Hematopoietic multipotent progenitor cell (in vitro differentiated cells): ENCODE measurements around the gene CARD9. TPM values are rescaled to one million over a fixed set of nuclear protein-coding genes. Genes with fewer than 3 reads are reported as not detected.
"Not testable (repeated sequence)": the region's sequence is repeated elsewhere in the genome, so short reads cannot be mapped to it uniquely, and the experiment has no call there.

Source experiments
- DNase-seq, 3 donors: peaks; one replicate each; pipeline ENCODE4 v3.0.0-alpha.2; 2011 to 2015; ENCODE audit warnings: low read depth in 2 of 3, low spot score in 2 of 3
- total RNA-seq: library from RNA; depleted of rRNA; stranded (reverse); fragments of >200 nt; gene quantifications from one replicate; pipeline ENCODE4 v1.2.3, GENCODE V29; 2012

The CARD9 gene, protein sequence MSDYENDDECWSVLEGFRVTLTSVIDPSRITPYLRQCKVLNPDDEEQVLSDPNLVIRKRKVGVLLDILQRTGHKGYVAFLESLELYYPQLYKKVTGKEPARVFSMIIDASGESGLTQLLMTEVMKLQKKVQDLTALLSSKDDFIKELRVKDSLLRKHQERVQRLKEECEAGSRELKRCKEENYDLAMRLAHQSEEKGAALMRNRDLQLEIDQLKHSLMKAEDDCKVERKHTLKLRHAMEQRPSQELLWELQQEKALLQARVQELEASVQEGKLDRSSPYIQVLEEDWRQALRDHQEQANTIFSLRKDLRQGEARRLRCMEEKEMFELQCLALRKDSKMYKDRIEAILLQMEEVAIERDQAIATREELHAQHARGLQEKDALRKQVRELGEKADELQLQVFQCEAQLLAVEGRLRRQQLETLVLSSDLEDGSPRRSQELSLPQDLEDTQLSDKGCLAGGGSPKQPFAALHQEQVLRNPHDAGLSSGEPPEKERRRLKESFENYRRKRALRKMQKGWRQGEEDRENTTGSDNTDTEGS
- 23.4 TPM for total RNA-seq

DNA sequence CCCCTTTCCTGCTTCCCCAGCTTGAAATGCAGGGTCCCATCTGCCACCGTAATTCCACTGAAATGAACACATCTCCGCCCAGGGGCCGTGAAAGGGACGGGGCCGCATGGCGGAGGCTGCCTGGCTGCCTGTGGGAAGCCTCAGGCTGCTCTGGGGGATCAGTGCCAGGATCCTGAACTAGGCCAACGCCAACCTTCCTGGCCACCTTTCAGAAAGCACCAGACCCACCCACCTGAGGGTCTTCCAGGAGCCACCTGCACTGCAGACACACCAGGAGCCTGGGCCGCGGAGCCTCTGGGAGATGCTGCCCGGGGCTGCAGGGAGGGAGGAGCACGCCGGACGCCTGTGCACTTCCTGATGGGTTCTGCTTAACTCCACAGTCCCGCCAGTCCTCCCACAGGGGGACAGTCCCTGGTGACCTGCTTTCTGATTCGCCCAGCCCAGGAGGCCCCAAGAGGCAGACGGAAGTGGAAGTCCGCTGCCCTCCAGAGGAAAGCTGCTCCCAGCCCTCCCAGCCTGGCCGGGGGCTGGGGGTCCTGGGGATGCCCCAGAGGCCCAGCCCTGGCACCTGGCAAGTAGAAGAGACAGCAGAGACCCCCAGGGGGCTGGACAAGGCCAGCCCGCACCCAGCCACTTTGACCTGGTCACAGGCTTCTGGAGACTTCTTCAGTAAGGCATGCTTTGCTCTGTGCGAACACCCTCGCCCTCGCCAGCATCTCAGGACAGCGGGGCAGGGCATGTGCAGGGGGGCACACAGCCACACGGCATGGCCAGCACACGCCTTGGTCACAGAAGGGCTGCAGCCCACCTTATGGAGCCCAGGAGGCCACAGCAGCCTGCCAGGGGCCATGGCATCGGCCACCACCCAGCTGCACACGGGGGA is at the start of gene CARD9:
Gene CARD9 (minus strand): TSS at position 370 of the 883 bp plus-strand sequence. CDS start 1,591 bp downstream, outside the sequence.
- no peak for DNase-seq

DNA sequence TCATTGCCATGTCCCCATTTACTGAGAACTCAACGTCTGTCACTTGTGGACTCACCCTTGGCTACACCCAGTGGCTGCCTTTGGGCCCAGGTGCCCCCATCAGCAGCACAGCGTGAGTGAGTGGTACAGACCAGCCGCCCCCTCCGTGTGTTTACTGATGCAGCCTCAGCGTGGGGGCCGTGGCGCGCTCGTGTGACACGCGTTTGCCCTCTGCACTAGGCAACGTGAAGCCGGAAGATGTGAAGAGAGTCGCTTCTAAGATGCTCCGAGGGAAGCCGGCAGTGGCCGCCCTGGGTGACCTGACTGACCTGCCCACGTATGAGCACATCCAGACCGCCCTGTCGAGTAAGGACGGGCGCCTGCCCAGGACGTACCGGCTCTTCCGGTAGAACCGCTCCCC is 49.4 kb upstream of the CARD9 start:
- DNase-seq, result no peak

DNA sequence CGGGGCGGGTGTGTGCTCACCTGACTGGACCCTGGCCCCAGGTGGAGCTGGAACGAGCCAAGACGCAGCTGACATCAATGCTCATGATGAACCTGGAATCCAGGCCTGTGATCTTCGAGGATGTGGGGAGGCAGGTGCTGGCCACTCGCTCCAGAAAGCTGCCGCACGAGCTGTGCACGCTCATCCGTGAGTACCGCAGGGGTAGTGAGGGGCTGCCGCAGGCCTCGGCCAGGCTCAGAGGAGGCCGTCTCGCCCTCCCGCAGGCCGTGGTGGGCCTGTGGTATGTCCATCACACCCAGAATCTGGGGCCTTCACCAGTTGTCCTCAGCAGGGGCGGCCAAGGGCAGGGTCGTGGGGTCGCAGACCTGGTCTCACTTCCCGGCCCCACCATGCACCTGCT is 48.3 kb upstream of the CARD9 start:
- DNase-seq, result no peak

DNA sequence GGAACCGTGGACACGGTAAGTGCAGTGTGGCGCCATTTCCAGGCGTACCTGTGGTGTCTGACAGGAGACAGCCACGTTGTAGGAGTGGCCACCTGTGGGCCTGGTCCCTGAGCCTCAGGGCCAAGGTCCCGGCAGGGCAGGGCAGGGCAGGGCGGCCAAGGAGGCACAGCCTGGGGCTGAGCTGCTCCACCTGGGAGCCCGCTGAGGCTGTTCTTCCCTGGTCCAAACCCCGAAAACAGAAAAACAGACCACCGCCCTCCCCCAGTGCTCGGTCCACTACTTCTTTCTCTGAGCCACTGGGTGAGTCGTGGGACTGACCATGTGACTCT is 45.6 kb upstream of the CARD9 start:
- no peak for DNase-seq

DNA sequence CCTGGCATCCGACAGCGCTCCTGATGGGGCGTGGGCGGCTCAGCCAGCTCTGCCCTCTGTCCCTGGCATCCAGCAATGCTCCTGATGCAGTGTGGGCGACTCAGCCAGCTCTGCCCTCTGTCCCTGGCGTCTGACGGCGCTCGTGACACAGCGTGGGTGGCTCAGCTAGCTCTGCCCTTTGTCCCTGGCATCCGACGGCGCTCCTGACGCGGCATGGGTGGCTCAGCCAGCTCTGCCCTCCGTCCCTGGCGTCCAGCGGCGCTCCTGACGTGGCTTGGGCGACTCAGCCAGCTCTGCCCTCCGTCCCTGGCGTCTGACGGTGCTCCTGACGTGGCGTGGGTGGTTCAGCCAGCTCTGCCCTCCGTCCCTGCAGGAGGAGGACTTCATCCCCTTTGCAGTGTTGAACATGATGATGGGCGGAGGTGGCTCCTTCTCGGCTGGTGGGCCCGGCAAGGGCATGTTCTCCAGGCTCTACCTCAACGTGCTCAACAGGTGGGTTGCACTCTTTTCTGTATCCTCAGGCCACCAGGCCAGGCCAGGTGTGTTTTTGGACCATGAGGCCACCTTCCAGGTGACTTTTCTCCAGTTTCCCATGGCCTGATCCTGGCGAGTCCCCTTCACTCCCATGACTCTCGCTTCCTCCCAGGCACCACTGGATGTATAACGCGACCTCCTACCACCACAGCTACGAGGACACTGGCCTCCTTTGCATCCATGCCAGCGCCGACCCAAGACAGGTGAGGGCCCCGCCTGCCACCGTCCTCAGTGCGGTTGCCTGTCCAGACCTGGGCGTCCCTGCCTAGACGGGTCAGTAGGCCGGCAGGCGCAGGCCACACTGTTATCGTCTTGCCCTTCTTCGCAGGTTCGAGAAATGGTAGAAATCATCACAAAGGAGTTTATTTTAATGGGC is 45.0 kb upstream of the CARD9 start:
- DNase-seq, result no peak

DNA sequence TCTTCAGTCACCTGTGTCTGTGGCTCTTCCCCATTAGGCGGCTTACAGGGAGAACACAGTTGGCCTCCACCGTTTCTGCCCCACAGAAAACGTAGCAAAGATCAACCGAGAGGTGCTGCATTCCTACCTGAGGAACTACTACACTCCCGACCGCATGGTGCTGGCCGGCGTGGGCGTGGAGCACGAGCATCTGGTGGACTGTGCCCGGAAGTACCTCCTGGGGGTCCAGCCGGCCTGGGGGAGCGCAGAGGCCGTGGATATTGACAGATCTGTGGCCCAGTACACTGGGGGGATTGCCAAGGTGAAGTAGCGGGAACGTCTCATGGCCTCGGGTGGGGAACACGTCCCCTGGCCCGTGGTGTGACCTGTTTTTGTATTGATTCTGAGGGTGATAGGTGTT is 43.4 kb upstream of the CARD9 start:
- DNase-seq, result no peak

DNA sequence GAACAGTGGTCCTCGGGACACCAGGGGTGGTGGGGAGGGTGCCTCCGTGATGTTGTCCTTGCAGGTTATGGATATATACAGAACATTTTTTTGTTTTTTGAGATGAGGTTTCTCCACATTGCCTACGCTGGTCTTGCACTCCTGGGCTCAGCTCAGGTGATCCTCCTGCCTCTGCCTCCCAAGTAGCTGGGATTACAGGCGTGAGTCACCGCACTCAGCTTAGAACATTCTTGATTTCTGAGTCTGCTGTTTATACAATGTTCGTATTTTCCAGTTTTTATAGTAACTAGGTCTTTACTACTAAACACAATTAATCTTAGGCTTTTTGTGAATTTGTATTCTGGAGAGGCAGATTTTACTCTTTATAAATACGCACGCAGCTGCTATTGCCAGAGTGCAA is 43.0 kb upstream of the CARD9 start:
- no peak for DNase-seq

DNA sequence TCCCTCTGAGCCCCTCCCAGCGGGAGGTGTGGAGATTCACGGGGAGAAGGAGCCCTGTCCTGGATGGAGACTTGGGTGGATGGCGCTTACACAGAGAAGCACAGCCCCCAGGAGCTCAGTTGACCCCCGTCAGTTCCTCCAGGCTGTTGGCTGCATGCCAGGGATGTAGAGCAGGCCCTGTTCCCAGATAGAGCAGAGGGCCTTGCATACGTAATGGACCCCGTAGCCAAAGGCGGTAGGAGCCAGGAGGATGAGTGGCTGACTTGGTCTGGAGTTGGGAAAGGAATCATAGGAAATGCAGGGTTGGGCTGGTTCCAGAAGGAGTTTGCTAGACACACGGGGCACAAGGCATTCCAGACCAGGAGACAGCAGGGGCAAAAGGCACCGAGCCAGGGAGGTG is 39.5 kb upstream of the CARD9 start:
- DNase-seq, result no peak

DNA sequence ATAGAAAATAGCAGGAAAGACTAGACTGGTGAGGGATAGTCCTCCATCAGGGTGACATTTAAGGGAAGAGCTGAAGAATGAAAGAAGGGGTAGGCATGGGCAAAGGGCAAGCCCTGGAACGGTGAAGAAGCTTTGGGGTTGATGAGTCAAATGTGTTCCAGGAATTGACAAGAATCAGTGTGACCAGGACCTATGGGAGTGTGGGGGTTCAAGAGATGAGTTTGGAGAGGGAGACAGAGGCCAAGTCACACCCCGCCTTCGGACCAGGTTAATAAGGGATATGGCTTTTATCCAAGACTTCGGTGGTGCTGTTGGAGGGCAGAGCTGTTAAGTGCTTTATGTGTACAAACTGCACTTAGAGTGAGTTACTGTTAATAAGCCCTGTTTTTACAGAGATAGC is 37.9 kb upstream of the CARD9 start:
- DNase-seq, result no peak

DNA sequence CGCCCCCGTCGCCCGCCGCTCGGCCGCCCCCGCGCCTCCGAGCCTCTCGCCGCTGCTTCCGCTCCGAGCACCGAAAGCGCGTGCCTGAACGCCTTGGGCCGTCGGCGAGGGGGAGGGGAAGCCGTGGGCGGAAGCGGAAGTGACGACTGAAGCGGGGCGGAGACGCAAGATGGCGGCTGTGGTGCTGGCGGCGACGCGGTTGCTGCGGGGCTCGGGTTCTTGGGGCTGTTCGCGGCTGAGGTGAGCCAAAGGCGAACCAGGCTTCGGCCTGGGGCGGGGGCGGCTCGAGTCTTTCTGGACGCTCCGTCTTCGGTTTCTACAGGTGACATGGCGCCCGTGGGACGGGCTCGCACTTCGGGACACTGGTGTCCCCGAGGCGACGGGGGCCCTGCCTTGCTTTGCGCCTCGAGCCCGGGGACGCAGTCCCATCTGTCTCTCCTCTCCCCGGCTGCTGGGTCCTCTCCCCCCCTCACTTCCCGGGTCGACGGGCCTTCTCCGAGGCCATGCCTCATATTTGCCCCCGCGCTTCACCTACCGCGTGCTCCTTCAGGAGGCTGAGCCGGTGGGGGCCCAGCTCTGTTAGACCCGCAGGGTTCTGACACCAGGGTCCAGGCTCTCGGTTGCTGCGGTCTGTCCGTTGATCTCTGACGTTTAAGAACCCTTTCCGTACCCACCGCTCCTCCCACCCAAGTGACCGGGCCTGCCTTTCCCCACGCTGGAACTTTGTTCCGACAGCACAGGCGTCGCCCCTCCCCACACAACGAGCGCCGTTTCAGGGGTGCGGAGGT is 37.2 kb upstream of the CARD9 start, which contains the start of the genes ENTR1 and PMPCA:
Gene ENTR1 (minus strand): TSS at position 115 of the 788 bp plus-strand sequence. CDS start 217 bp downstream, outside the sequence.
Gene PMPCA (plus strand): TSS at position 159 of the 788 bp plus-strand sequence. CDS start 11 bp downstream, at position 170.
- peak; percentile 91 to 92 (median 92) for DNase-seq

DNA sequence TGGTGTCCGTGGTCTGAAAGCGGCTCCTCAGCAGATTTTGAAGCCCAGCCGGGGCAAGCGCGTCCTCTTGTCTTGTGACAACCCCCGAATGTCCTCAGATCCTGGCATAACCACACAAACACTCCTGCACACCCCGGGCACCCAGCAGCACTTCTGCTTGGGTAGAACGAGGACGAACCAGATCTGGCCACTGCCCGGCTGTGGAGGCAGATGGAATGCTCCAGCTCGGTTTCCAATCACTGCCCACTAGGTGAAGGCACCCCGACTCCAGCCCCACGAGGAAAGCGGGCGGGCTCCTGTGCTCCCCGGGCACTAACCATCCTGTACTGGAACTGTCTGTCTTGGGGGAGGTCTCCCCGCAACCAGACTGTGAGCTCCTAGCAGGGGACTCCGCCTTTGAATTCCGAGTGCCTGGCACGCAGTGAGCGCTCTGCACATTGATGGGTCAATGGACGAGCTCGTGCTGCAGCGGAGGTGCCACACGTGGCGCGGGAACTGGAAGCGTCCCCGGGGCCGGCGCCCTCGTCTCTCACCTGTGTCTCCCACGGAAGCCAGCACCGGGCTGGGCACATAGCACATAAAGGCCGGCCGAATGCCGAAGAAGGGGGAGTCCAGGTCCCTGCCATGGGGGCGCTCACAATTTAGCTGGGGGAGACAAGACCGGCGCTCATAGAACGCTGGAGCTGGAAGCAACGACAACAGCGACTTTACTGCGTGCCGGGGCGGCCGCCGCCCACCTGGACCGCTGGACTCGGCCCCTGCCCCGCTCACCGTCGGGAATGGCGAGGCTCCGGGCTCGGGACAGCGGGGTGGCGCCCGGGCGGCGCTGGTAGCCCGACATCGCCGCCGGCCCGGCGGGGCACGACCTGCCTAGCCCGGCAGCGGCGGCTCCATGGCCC is 36.3 kb upstream of the CARD9 start:
- peak in 2 of 3 donors; percentile 5 to 21 for DNase-seq

DNA sequence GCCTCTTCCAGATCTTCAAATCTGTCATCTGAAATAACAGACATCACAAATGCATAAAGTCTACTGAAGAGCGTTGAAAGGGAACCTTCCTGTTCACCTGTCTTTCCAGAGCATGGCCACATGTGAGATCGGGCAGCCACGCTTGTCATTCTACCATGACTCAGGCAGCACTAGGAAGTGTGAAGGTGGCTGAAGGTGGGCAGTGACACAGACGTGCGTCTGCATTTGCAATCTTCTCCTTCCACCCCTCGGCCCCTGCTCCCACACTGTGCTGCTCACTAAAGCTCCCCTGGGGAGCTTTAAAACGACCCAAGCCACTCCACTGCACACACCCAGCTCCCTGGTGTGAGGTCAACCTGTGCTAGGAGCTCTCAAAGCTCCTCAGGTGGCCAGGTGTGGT is 34.4 kb upstream of the CARD9 start:
- no peak for DNase-seq

DNA sequence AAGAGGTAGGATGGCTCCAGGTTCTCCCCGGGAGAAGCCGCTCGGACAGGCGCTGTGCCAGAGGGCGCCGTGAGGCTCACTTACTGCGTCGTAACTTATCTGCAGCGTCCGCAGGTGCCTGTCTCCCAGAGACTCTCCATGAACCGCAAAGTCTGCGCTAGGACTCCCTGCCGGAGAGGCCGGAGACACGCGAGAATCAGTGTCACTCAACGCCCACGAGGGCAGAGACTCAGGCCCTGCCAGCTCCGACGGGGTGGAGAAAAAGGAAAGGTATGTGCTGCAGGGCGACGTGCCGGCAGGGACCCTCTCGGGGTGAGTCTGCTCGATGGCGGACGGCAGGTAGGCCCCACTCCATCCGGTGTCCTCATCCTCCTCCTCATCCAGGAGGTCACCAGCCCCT is 33.6 kb upstream of the CARD9 start:
- not testable (repeated sequence) for DNase-seq

DNA sequence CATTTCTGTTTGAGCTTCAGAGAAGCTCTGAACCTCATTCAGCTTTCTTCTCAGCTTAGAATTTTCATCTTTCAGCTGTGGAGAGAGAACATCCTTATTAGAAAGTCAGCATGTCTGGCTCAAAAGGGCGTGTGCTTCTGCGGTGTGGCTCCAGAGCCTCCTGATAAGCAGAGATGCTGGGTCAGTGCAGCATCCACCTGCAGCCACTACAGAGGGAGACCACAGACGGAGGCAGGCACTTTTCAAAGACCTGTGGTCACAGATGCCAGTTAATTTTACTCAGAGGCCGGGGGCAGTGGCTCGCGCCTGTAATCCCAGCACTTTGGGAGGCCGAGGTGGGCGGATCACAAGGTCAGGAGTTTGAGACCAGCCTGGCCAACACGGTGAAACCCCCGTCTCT is 32.4 kb upstream of the CARD9 start:
- DNase-seq, result not testable (repeated sequence)

DNA sequence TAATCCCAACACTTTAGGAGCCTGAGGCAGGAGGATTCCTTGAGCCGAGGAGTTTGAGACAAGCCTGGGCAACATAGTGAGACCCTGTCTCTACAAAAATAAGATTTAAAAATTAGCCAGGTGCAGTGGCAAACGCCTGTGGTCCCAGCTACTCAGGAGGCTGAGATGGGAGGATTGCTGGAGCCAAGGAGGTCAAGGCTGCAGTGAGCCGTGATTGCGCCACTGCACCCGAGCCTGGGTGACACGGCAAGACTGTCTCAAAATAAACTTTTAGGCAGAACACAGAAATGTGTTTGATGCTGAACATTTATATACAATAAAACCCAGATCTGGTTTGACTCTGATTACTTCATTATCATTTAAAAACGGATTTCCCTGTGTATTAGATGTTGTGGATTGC is 32.0 kb upstream of the CARD9 start:
- no peak for DNase-seq

DNA sequence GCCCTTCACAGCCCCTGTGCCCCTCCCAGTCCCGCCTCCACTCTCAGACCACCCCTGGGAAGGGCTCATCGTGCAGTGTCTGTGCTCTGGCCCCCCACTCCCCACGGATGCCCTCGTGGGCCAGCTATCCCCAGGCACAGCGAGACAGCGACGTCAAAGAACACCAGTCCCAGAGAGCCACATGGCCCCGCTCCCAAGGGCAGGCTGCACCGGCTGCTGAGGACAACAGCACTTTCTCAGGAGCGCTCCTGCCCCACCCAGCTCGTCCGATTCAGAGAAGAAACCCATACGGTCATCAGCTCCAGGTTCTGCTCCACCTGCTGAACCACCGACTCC is 31.3 kb upstream of the CARD9 start:
- DNase-seq, result no peak

DNA sequence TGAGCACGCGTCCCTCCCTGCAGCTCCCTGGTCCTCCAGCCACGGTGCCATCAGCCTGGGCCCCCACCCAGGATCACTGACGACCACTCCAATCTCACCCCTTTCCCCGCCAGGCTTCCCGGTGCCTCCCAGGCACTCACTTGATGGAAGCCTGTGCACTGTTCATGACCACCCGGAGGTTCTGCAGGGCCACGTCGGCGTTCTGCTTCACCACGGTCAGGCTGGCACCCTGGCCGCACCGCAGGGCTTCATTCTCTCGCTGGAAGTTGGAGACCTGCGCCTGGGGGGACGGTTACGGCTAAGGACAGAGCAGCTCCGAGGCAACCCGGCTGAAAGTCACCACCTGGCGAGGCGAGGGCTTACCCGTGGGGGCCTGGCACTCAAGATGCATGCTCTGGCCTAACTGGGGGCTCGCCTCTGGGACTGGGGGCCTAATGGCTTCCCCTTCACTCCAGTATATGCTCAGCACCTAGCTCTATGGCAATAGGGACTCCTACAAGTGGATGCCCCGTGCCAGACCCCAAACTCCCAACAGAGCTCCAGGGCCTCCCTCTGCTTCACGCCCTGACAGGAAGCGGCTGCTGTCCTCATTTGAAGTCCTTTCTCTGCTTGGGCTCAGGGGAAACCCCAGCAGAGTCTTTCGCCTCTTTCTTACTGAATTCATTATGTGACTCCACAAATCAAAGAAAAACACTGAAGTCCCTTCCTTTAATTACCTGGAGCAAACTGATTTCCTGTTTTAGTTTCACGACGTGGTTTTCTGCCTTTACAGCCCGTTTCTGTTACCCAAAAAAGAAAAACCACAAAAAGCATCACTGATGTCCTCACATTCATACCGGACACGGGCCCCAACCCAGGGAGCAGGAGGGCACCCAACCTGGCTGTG is 30.7 kb upstream of the CARD9 start:
- no peak for DNase-seq

DNA sequence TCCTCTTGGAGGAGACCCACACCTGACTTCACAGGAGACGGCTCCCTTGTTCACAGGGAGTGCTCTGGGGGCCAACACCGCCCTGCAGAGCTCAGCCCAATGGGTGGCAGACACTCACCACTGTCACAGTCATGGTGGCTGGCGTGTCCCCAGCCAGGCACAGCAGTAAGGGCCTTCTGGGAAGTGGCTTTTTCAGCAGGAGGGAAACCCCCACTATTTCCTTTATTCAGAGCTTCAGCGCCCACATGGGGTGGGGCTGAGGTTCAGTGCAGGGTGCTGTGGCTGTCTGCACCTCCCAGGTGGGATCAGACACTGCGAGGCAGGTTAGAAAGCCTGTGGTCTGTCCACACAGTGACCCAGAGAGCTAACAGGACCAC is 30.1 kb upstream of the CARD9 start:
- DNase-seq, result peak in 1 of 3 donors; percentile 53
